Kidney (tissue), 14 donors: ENCODE measurements around the gene ZC3H11A. TPM values are rescaled to one million over a fixed set of nuclear protein-coding genes. Genes with fewer than 3 reads are reported as not detected.

Source experiments
- DNase-seq, 5 donors: peaks; one replicate each; pipeline ENCODE4 v3.0.0-alpha.2; 2013 to 2020
- FAIRE-seq: peaks from 2 replicates; lab custom pipeline; 2012; peaks lifted over from hg19 to GRCh38; lab: Jason Lieb, UNC
- H3K27ac ChIP-seq, 2 donors: one replicate each; pipeline ENCODE4 v1.7.0; 2013; ENCODE audit warnings: low read depth in 2 of 2, low read length in 2 of 2, inconsistent platforms in 1 of 2
- H3K27me3 ChIP-seq: one replicate; pipeline ENCODE4 v1.7.1; 2013; ENCODE audit warnings: low read length, inconsistent platforms; ENCODE audit not compliant: control insufficient read depth, insufficient read depth
- H3K36me3 ChIP-seq, 3 donors: one replicate each; pipeline versions ENCODE4 v1.7.0 to v1.7.1; 2013; ENCODE audit warnings: low read length in 3 of 3, control low read depth in 1 of 3, inconsistent platforms in 1 of 3; ENCODE audit not compliant: insufficient read depth in 3 of 3, control insufficient read depth in 2 of 3
- H3K4me1 ChIP-seq, 3 donors: one replicate each; pipeline versions ENCODE4 v1.7.0 to v1.7.1; 2013; ENCODE audit warnings: low read length in 3 of 3, inconsistent platforms in 1 of 3, low read depth in 1 of 3; ENCODE audit not compliant: control insufficient read depth in 2 of 3, insufficient read depth in 2 of 3
- H3K4me3 ChIP-seq, 3 donors: one replicate each; pipeline versions ENCODE4 v1.7.0 to v1.8.1; 2013; ENCODE audit warnings: low read length in 3 of 3, control low read depth in 1 of 3, inconsistent platforms in 1 of 3
- H3K9ac ChIP-seq, 3 donors: one replicate each; pipeline versions ENCODE4 v1.7.0 to v1.7.1; 2013; ENCODE audit warnings: low read length in 3 of 3, control low read depth in 1 of 3, inconsistent platforms in 1 of 3
- H3K9me3 ChIP-seq, 3 donors: one replicate each; pipeline versions ENCODE4 v1.7.0 to v1.7.1; 2013; ENCODE audit warnings: low read length in 3 of 3, control low read depth in 1 of 3, inconsistent platforms in 1 of 3; ENCODE audit not compliant: control insufficient read depth in 2 of 3, insufficient read depth in 1 of 3
- intact Hi-C: fragments of 100-400 bp; cut with DNase I; formaldehyde crosslinking; loops from one replicate; pipeline ENCODE4 v1.11.1; 2022
- polyA plus RNA-seq: library from polyadenylated mRNA; stranded (reverse); fragments of 350-450 nt; fragmentation: Illumina TruSeq; extraction: RNeasy Lipid Tissue Mini Kit (QIAGEN cat#74804); gene quantifications from one replicate; pipeline ENCODE4 v1.2.3, GENCODE V29; 2014; ENCODE audit warnings: low read depth, low replicate concordance; ENCODE audit not compliant: insufficient read depth
- total RNA-seq: library from RNA; stranded (reverse); fragmentation: NEBNext Ultra II Directional; extraction: Animal tissue kit (Norgen Biotek cat#: 25700); gene quantifications from one replicate; pipeline ENCODE4 v1.2.1, GENCODE V29; 2021
- TF ChIP-seq, protein P1 (sequence below): IDR thresholded peaks from 3 replicates; pipeline ENCODE4 v1.5.1; 2012; ENCODE audit warnings: mild to moderate bottlenecking, moderate library complexity, borderline replicate concordance; ENCODE audit not compliant: insufficient read depth; ENCODE audit errors: extremely low read depth
- donor health status: control.
- donor health status: control.
- donor health status: control.
- donor health status: control.
- donor health status: control.
- donor health status: DM: yes; HTN: yes; CAD: no.
- donor health status: Normal renal cell carcinoma (clear cell type).

The ZC3H11A gene
- total and polyA plus RNA-seq, 2 donors from 2014 or later: 38.6 to 63.4 TPM

GRCh38 chr1:203763505-203763904 is 31.9 kb upstream of the ZC3H11A start:
- Histone ChIP-seq H3K9ac (no peak overlapping the region), H3K4me3 (no peak overlapping the region), H3K36me3 (no peaks in the 10 kb centered on the region), H3K4me1 (no peaks in the 10 kb centered on the region), H3K9me3 (no peaks in the 10 kb centered on the region), H3K27me3 (no peaks in the 10 kb centered on the region), H3K27ac (no peak overlapping the region)
- DNase-seq (no peak), FAIRE-seq (no peak)
- TF ChIP-seq, protein P1, sequence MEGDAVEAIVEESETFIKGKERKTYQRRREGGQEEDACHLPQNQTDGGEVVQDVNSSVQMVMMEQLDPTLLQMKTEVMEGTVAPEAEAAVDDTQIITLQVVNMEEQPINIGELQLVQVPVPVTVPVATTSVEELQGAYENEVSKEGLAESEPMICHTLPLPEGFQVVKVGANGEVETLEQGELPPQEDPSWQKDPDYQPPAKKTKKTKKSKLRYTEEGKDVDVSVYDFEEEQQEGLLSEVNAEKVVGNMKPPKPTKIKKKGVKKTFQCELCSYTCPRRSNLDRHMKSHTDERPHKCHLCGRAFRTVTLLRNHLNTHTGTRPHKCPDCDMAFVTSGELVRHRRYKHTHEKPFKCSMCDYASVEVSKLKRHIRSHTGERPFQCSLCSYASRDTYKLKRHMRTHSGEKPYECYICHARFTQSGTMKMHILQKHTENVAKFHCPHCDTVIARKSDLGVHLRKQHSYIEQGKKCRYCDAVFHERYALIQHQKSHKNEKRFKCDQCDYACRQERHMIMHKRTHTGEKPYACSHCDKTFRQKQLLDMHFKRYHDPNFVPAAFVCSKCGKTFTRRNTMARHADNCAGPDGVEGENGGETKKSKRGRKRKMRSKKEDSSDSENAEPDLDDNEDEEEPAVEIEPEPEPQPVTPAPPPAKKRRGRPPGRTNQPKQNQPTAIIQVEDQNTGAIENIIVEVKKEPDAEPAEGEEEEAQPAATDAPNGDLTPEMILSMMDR: no peak
- intact Hi-C loops: no loop called here

- Histone ChIP-seq H3K9ac (no peak overlapping the region), H3K4me1 (peaks cover 0 to 4% (median 0%) of the 10 kb centered on the region in 3 donors), H3K27ac (no peak overlapping the region), H3K27me3 (no peaks in the 10 kb centered on the region), H3K9me3 (no peaks in the 10 kb centered on the region), H3K4me3 (no peak overlapping the region), H3K36me3 (no peaks in the 10 kb centered on the region)
- TF ChIP-seq, protein P1: no peak
- intact Hi-C loops: no loop called here
- DNase-seq (no peak), FAIRE-seq (no peak)
Observed at GRCh38 chr1:203764105-203765028, 31.1 kb upstream of the ZC3H11A start.

- no peaks in the 10 kb centered on the region for H3K36me3 ChIP-seq
Observed at GRCh38 chr1:203765029-203765837, 30.2 kb upstream of the ZC3H11A start, which contains the start of gene LAX1. LAX1 (plus strand) TSS chr1:203765183; CDS start chr1:203765566, 383 bp downstream.

More at GRCh38 chr1:203765029-203765837, 30.2 kb upstream of the ZC3H11A start, which contains the start of gene LAX1:
- H3K27ac ChIP-seq: no peak within 1 kb of the TSS
- intact Hi-C loops: no loop called here
- DNase-seq (no peak), FAIRE-seq (no peak)
- no peaks in the 10 kb centered on the region for H3K9me3 ChIP-seq
- H3K4me3 ChIP-seq: no peak within 1 kb of the TSS
- no peak within 1 kb of the TSS for H3K9ac ChIP-seq
- TF ChIP-seq, protein P1: no peak
- H3K4me1 ChIP-seq: peaks cover 3 to 4% (median 3%) of the 10 kb centered on the region in 3 donors
- no peaks in the 10 kb centered on the region for H3K27me3 ChIP-seq
